Left ventricle myocardium inferior (tissue), 1 donor: ENCODE data around the gene IL25. TPM values are rescaled to one million over a fixed set of nuclear protein-coding genes. Genes with fewer than 3 reads are reported as not detected.

Experiments used
- DNase-seq: peaks from one replicate; pipeline ENCODE4 v3.0.0-alpha.2; 2020
- H3K27ac ChIP-seq: fragments of 200-600 bp; replicated peaks from 2 replicates; pipeline ENCODE4 v1.8.0; 2021
- H3K27me3 ChIP-seq: fragments of 200-600 bp; 2 replicates; pipeline ENCODE4 v1.8.0; 2021; ENCODE audit warnings: low read depth
- H3K36me3 ChIP-seq: fragments of 200-600 bp; 2 replicates; pipeline ENCODE4 v1.8.0; 2021
- H3K4me1 ChIP-seq: fragments of 200-600 bp; 2 replicates; pipeline ENCODE4 v1.8.0; 2021
- H3K4me3 ChIP-seq: fragments of 200-600 bp; 2 replicates; pipeline ENCODE4 v1.8.0; 2021; ENCODE audit warnings: mild to moderate bottlenecking, moderate library complexity
- H3K9me3 ChIP-seq: fragments of 200-600 bp; replicated peaks from 2 replicates; pipeline ENCODE4 v1.8.0; 2021
- CTCF ChIP-seq: fragments of 200-600 bp; IDR thresholded peaks from 2 replicates; pipeline ENCODE4 v1.8.0; 2021; ENCODE audit warnings: antibody characterized with exemption, mild to moderate bottlenecking, borderline replicate concordance
- intact Hi-C: fragments of 100-400 bp; cut with micrococcal nuclease; formaldehyde crosslinking; loops from one replicate; pipeline ENCODE4 v1.11.0; 2022
- total RNA-seq: library from RNA; stranded (reverse); fragmentation: NEBNext Ultra II Directional; extraction: Animal tissue kit (Norgen Biotek cat#: 25700); gene quantifications from one replicate; pipeline ENCODE4 v1.2.1, GENCODE V29; 2021
- donor health status: DM: no; HTN: yes; CAD: no; lungs with severe emphysema.

IL25 gene
- total RNA-seq, 1 donor from 2014 or later: not detected

GRCh38 chr14:23380976-23381375 is 8.4 kb downstream of the IL25 start:
- Histone ChIP-seq H3K27me3 (peaks cover 7% of the 10 kb centered on the region), H3K9me3 (no peaks in the 10 kb centered on the region), H3K27ac (peak overlapping the region; percentile 48), H3K4me1 (peaks cover 14% of the 10 kb centered on the region), H3K36me3 (peaks cover 38% of the 10 kb centered on the region), H3K4me3 (no peak overlapping the region)
- TF ChIP-seq CTCF: no peak
- intact Hi-C loops: no loop called here
- no peak for DNase-seq

DNA sequence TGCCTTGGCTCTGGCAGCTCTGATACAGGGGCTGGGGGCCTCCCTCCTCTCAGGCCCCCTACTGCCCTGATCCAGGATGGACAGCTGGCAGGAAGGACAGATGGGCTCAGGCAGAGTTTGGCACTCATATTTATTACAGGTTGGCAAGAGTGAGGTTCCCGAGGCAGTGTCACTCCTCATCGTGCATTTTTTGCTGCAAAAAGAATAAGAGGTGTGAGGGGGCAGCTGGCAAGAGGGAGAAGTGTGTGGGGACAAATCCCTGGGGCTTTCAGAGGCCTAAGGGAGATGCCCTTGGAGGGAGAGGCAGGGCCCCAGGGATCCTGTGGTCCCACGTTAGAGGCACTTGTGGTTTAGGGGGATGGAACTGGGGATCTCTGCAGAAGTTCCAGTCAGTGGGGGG is 9.3 kb downstream of the IL25 start:
- H3K4me1 ChIP-seq: peaks cover 6% of the 10 kb centered on the region
- TF ChIP-seq CTCF: no peak
- H3K9me3 ChIP-seq: no peaks in the 10 kb centered on the region
- peak overlapping the region; percentile 23 for H3K27ac ChIP-seq
- H3K36me3 ChIP-seq: peaks cover 47% of the 10 kb centered on the region
- no peak for DNase-seq
- no peak overlapping the region for H3K4me3 ChIP-seq
- intact Hi-C loops: no loop called here
- H3K27me3 ChIP-seq: peaks cover 7% of the 10 kb centered on the region

DNA sequence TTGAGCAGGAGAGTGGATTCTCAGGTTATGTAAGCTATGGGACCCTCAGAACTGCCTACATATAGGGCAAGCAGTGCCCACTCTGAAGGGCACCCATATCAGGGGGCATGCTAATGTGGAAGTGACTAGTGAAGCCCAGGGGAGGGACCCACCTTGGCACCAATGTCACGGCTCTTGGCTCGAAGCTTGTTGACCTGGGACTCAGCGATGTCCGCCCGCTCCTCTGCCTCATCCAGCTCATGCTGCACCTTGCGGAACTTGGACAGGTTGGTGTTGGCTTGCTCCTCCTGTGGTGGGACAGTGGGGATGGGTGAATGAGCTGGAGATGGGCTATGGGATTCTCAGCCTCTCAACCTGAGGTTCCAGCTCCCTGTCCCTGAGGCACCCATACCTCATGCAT is 9.7 kb downstream of the IL25 start:
- no peak for TF ChIP-seq CTCF
- no peak for DNase-seq
- intact Hi-C loops: no loop called here
- no peak overlapping the region for H3K4me3 ChIP-seq
- peaks cover 51% of the 10 kb centered on the region for H3K36me3 ChIP-seq
- peak overlapping the region; percentile 23 for H3K27ac ChIP-seq
- peaks cover 2% of the 10 kb centered on the region for H3K4me1 ChIP-seq
- H3K27me3 ChIP-seq: peaks cover 7% of the 10 kb centered on the region
- H3K9me3 ChIP-seq: no peaks in the 10 kb centered on the region

DNA sequence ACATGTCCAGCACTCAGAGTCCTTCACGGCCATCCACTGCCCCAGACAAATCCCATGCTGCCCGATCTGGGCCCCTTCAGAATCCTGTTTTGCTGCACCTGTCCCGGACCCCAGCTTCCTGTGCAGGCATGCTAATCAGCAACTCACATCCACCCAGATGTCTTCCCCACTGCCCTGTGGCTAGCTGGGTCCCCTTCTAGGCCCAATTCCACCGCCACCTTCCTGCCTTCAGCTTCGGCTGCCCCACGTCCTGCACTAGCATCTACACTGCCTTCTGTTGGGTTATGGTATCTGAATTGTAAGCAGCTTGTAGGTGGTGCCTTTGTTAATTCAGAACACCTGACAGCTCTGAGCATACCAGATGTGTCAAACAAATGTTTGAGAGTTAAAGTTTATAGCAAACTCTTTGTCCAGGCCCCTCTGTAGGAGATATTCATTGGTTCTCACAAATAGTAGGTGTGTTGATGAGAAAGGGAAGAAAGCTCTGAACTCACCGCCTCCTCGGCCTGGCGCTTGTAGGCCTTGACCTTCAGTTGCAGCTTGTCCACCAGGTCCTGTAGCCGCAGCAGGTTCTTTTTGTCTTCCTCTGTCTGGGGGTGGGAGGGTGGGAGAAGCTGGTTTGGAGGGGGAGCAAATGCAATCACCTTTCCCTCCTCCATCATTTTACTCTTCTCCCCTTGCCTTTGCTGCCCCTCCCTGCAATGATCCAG is 10.3 kb downstream of the IL25 start:
- intact Hi-C loops: no loop called here
- DNase-seq: no peak
- no peak overlapping the region for H3K4me3 ChIP-seq
- peaks cover 56% of the 10 kb centered on the region for H3K36me3 ChIP-seq
- peaks cover 7% of the 10 kb centered on the region for H3K27me3 ChIP-seq
- no peak for TF ChIP-seq CTCF
- H3K27ac ChIP-seq: peak overlapping the region; percentile 51
- H3K4me1 ChIP-seq: no peaks in the 10 kb centered on the region
- H3K9me3 ChIP-seq: no peaks in the 10 kb centered on the region

DNA sequence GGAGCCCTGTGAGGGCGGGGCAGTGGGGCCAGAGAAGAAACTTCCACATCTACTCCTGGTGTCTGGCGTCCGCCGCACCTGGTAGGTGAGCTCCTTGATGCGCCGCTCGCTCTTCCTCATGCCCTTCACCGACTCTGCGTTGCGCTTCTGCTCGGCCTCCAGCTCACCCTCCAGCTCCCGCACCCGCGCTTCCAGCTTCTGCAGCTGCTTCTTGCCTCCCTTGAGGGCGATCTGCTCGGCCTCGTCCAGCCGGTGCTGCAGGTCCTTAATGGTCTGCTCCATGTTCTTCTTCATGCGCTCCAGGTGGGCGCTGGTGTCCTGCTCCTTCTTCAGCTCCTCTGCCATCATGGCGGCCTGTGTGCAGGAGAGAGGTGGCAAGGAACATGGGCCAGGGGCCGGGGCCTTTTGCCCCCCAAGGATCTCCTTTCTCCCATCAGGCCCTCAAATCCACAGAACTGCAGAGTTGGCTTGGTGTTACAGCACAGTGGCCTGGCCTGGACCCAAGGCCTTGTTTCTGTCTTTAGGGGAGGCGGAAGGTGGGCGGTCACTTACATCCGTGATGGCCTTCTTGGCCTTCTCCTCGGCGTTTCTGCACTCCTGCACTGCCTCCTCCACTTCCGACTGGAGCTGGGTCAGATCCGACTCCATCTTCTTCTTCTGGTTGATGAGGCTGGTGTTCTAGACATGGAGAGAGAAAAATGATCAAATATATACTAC is 11.9 kb downstream of the IL25 start:
- H3K36me3 ChIP-seq: peaks cover 71% of the 10 kb centered on the region
- no peak for DNase-seq
- H3K27ac ChIP-seq: no peak overlapping the region
- no peaks in the 10 kb centered on the region for H3K9me3 ChIP-seq
- H3K27me3 ChIP-seq: peaks cover 21% of the 10 kb centered on the region
- intact Hi-C loops: no loop called here
- peaks cover 6% of the 10 kb centered on the region for H3K4me1 ChIP-seq
- no peak for TF ChIP-seq CTCF
- H3K4me3 ChIP-seq: no peak overlapping the region
